ENCODE measurements around the gene KCNIP1. TPM values are rescaled to one million over a fixed set of nuclear protein-coding genes. Genes with fewer than 3 reads are reported as not detected.

The KCNIP1 gene
- total and polyA plus RNA-seq, 2 of the 13 experiments (the other 11 are each of a cell fraction or from before 2014, with no cell fraction given) = not detected

GRCh38 chr5:170632985-170633234, 129.1 kb downstream of the KCNIP1 start:
- Histone ChIP-seq H2AFZ (ENCODE audit: low read length) (no peak overlapping the region), H3K79me2 (ENCODE audit: insufficient read depth, low read length) (no peaks in the 10 kb centered on the region), H3K9me3 (ENCODE audit: low read length) (no peaks in the 10 kb centered on the region), H3K27ac (ENCODE audit: extremely low read length, insufficient read depth, low read length) (no peak overlapping the region), H3K36me3 (replicated peaks in 1 of 2; ENCODE audit: control insufficient read depth in 1 of 2, insufficient read depth in 2 of 2, low read length in 2 of 2) (no peaks in the 10 kb centered on the region), H3K27me3 (ENCODE audit: control insufficient read depth in 1 of 2, insufficient read depth in 2 of 2, low read length in 2 of 2) (peaks cover 2 to 4% of the 10 kb centered on the region in 2 experiments; a peak in 2 of 5 replicates), H3K4me3 (replicated peaks in 1 of 3; ENCODE audit: insufficient read depth in 1 of 3, low read depth in 2 of 3, low read length in 3 of 3) (no peak overlapping the region), H4K20me1 (ENCODE audit: insufficient read depth, low read length) (no peaks in the 10 kb centered on the region), H3K4me2 (ENCODE audit: low read depth, low read length) (peak overlapping the region; percentile 62), H3K4me1 (ENCODE audit: insufficient read depth, low read length) (peaks cover 11% of the 10 kb centered on the region; the same call in 1 of the 2 replicates), H3K9ac (ENCODE audit: insufficient read depth, low read depth, low read length) (no peak overlapping the region)
- DNase-seq (ENCODE audit: low spot score) (no peak), ATAC-seq (peak; percentile 81), FAIRE-seq (no peak)
- WGBS (ENCODE audit: low lambda C conversion rate) = under 1% methylated on average over 12 of the region's 12 CpGs
- no TSS peak for BruUV-seq (replicated peaks)
- in situ Hi-C loops (cut with HindIII; ENCODE audit: extremely low pct_ligation_motif_present, low pct_unique_long_range_greater_than_20kb) (no loop called here), intact Hi-C loops (cut with micrococcal nuclease; ENCODE audit: unreplicated experiment) (loop anchor here (1.0 to 10.0 kb wide), 2 partner anchors 29 to 112 kb away; no protein-coding TSS in a partner anchor)
- CTCF ChIA-PET (ENCODE audit: low intra/inter-chr PET ratio, low total read pairs) = interaction anchor here (1.4 to 1.6 kb wide), 2 partner anchors 29 to 198 kb away, joined by 9 to 12 read pairs; no protein-coding TSS in a partner anchor
- POLR2A ChIA-PET = no interaction called here
- no peak for TF ChIP-seq SUZ12 (IDR thresholded peaks at IDR 0.05; ENCODE audit: low read depth, low read length)
- no peak for TF ChIP-seq ZNF7 (CRISPR knock-in tag; IDR thresholded peaks at IDR 0.05)
- 0 out of 2 replicates have a peak, but pooled peaks have one; percentile 35 for TF ChIP-seq KDM4B (CRISPR knock-in tag; IDR thresholded peaks at IDR 0.05)
- no peak for TF ChIP-seq KLF16 (CRISPR knock-in tag; IDR thresholded peaks at IDR 0.05)
- TF ChIP-seq ZNF235 (CRISPR knock-in tag; IDR thresholded peaks at IDR 0.05; ENCODE audit: borderline replicate concordance) = no peak
- TF ChIP-seq ZFY (CRISPR knock-in tag; IDR thresholded peaks at IDR 0.05) = no peak
- no peak for TF ChIP-seq PRDM15 (CRISPR knock-in tag; IDR thresholded peaks at IDR 0.05)
- TF ChIP-seq ATAD3A (CRISPR knock-in tag; IDR thresholded peaks at IDR 0.05) = no peak
- TF ChIP-seq MXI1 (IDR thresholded peaks at IDR 0.05; ENCODE audit: borderline replicate concordance, low read depth, low read length) = no peak
- no peak for TF ChIP-seq ZNF292 (CRISPR knock-in tag; IDR thresholded peaks at IDR 0.05; ENCODE audit: borderline replicate concordance, low read depth)
- TF ChIP-seq ZNF609 (CRISPR knock-in tag; IDR thresholded peaks at IDR 0.05; ENCODE audit: borderline replicate concordance) = no peak
- TF ChIP-seq RAD21 (CRISPR knock-in tag; IDR thresholded peaks at IDR 0.05) = peak; percentile 57; the same call in 1 of the 2 replicates
- TF ChIP-seq ZMAT5 (CRISPR knock-in tag; IDR thresholded peaks at IDR 0.05; ENCODE audit: borderline replicate concordance, low read depth) = no peak

Measured in HepG2 (cell line).